Measurements from ENCODE around the gene TRIM25.

DNA sequence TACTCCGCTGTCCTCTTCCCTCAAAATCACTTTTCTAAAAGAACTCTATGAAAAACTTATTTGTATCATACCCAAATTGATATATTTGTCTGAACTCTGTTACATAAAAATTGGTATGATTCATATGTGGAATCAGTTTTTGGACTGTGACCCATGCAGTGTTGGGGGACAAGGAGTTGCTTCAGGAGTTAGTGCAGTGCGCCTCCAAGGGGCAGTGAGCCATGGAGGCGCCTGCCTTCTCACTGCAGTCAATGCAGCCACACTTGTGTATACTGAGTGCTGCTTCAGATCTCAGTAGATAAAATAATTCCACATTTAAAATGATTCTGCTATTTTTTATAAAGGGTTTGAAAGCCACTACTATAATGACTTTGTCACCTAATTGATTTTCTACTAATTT lies 47.4 kb downstream of the TRIM25 start:
- peak; percentile 6 for TF ChIP-seq CTCF (IDR thresholded peaks at IDR 0.05; ENCODE audit: poor library complexity)
- TF ChIP-seq EZH2phosphoT487 (IDR thresholded peaks at IDR 0.05; ENCODE audit: low read depth, severe bottlenecking, unreplicated experiment) = no peak
- TF ChIP-seq EZH2 (IDR thresholded peaks at IDR 0.05; ENCODE audit: borderline replicate concordance) = no peak
